OCI-LY7 (cell line): Measurements from ENCODE around the gene PIP4K2A. TPM values are rescaled to one million over a fixed set of nuclear protein-coding genes. Genes with fewer than 3 reads are reported as not detected.
"Not testable (repeated sequence)": the region's sequence is repeated elsewhere in the genome, so short reads cannot be mapped to it uniquely, and the experiment has no call there.

Experiments used
- BruUV-seq: library from RNA; stranded (reverse); fragments of 400-500 nt; replicated peaks from 2 replicates; lab custom pipeline; 2021; lab: Mats Ljungman, UMichigan
- CTCF ChIA-PET: fragments of 300-600 bp; sonication (Branson Sonifier 250); formaldehyde crosslinking; loops from one replicate; lab custom pipeline; 2022; ENCODE audit warnings: antibody characterized with exemption; ENCODE audit not compliant: unreplicated experiment; lab: Charles Lee
- POLR2A ChIA-PET: fragments of 300-600 bp; sonication (Branson Sonifier 250); formaldehyde crosslinking; loops from one replicate; lab custom pipeline; 2022; ENCODE audit warnings: antibody characterized with exemption; lab: Charles Lee
- DNase-seq: peaks from one replicate; pipeline ENCODE4 v3.0.0-alpha.2; 2015; ENCODE audit warnings: low spot score
- H2AFZ ChIP-seq: fragments of 200-600 bp; sonication (generic), shearing (Covaris generic); 2 replicates; pipeline ENCODE4 v1.6.1; 2014; ENCODE audit warnings: mild to moderate bottlenecking, antibody characterized with exemption, low read length, moderate library complexity
- H3K27ac ChIP-seq: fragments of 200-600 bp; sonication (generic); 2 replicates; pipeline ENCODE4 v1.5.1; 2014; ENCODE audit warnings: mixed run types, low read depth, mild to moderate bottlenecking, moderate library complexity, low read length, inconsistent platforms; ENCODE audit not compliant: poor library complexity, severe bottlenecking
- H3K36me3 ChIP-seq: fragments of 200-600 bp; sonication (generic); 2 replicates; pipeline ENCODE4 v1.6.1; 2014; ENCODE audit warnings: mild to moderate bottlenecking, antibody characterized with exemption, low read length, moderate library complexity, mixed read lengths; ENCODE audit not compliant: insufficient read depth
- H3K4me1 ChIP-seq: fragments of 200-600 bp; sonication (generic); 2 replicates; pipeline ENCODE4 v1.5.1; 2014; ENCODE audit warnings: mild to moderate bottlenecking, low read length; ENCODE audit not compliant: insufficient read depth, poor library complexity, severe bottlenecking
- H3K4me2 ChIP-seq: fragments of 200-600 bp; sonication (generic); 2 replicates; pipeline ENCODE4 v1.6.1; 2014; ENCODE audit warnings: mild to moderate bottlenecking, low read length
- H3K4me3 ChIP-seq: fragments of 200-600 bp; sonication (generic); 2 replicates; pipeline ENCODE4 v1.5.1; 2014; ENCODE audit warnings: mild to moderate bottlenecking, low read depth, low read length; ENCODE audit not compliant: poor library complexity, severe bottlenecking
- H3K79me2 ChIP-seq: fragments of 200-600 bp; sonication (generic); 2 replicates; pipeline ENCODE4 v1.6.1; 2016; ENCODE audit warnings: low read depth, mild to moderate bottlenecking, low read length, moderate library complexity, mixed read lengths; ENCODE audit not compliant: insufficient read depth
- H3K9me2 ChIP-seq: fragments of 200-600 bp; sonication (generic); 2 replicates; pipeline ENCODE4 v1.6.1; 2016; ENCODE audit warnings: mild to moderate bottlenecking, low read length, mixed read lengths; ENCODE audit not compliant: insufficient read depth
- H3K9me3 ChIP-seq: fragments of 200-600 bp; sonication (generic); 2 replicates; pipeline ENCODE4 v1.6.1; 2014; ENCODE audit warnings: mild to moderate bottlenecking, mixed run types, low read length, mixed read lengths
- H4K20me1 ChIP-seq: fragments of 200-600 bp; sonication (generic); 2 replicates; pipeline ENCODE4 v1.6.1; 2014; ENCODE audit warnings: mild to moderate bottlenecking, antibody characterized with exemption, low read length, moderate library complexity, mixed read lengths; ENCODE audit not compliant: insufficient read depth
- CTCF ChIP-seq: fragments of 200-600 bp; sonication (generic); conservative IDR thresholded peaks from 2 replicates; pipeline ENCODE4 v1.5.1; 2014; ENCODE audit warnings: mild to moderate bottlenecking, antibody characterized with exemption, low read length, moderate library complexity, mixed read lengths
- EZH2phosphoT487 ChIP-seq: fragments of 200-600 bp; sonication (generic); IDR thresholded peaks from 2 replicates; pipeline ENCODE4 v1.6.1; 2018; ENCODE audit warnings: low read depth, borderline replicate concordance, mild to moderate bottlenecking, mixed run types, antibody characterized with exemption, low read length, moderate library complexity, mixed read lengths
- intact Hi-C: fragments of 100-400 bp; cut with micrococcal nuclease; formaldehyde crosslinking; loops from one replicate; pipeline ENCODE4 v1.10.0; 2022; ENCODE audit not compliant: unreplicated experiment
- total RNA-seq, 2 experiments: library from RNA; depleted of rRNA in 1 of 2; stranded (reverse); fragments of >200 nt in 1 of 2; shearing (Covaris generic) in 1 of 2; gene quantifications; 2 replicates each; pipeline ENCODE4 v1.2.3, GENCODE V29; 2014 to 2022

The PIP4K2A gene
- total RNA-seq, 2 experiments from 2014 or later = 32.5 to 42.6 TPM

DNA sequence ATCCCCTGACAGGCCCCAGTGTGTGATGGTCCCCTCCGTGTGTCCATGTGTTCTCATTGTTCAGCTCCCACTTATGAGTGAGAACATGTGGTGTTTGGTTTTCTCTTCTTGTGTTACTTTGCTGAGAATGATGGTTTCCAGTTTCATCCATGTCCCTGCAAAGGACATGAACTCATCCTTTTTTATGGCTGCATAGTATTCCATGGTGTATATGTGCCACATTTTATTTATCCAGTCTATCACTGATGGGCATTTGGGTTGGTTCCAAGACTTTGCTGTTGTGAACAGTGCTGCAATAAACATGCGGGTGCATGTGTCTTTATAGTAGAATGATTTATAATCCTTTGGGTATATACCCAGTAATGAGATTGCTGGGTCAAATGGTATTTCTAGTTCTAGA lies 206.2 kb downstream of the PIP4K2A start:
- POLR2A ChIA-PET, H3K9me2 ChIP-seq, DNase-seq, H3K27ac ChIP-seq, H3K36me3 ChIP-seq, CTCF ChIA-PET, H3K4me3 ChIP-seq, H3K4me2 ChIP-seq, H3K4me1 ChIP-seq, intact Hi-C loops, H4K20me1 ChIP-seq, BruUV-seq, H2AFZ ChIP-seq, H3K79me2 ChIP-seq, H3K9me3 ChIP-seq: not testable (repeated sequence)

DNA sequence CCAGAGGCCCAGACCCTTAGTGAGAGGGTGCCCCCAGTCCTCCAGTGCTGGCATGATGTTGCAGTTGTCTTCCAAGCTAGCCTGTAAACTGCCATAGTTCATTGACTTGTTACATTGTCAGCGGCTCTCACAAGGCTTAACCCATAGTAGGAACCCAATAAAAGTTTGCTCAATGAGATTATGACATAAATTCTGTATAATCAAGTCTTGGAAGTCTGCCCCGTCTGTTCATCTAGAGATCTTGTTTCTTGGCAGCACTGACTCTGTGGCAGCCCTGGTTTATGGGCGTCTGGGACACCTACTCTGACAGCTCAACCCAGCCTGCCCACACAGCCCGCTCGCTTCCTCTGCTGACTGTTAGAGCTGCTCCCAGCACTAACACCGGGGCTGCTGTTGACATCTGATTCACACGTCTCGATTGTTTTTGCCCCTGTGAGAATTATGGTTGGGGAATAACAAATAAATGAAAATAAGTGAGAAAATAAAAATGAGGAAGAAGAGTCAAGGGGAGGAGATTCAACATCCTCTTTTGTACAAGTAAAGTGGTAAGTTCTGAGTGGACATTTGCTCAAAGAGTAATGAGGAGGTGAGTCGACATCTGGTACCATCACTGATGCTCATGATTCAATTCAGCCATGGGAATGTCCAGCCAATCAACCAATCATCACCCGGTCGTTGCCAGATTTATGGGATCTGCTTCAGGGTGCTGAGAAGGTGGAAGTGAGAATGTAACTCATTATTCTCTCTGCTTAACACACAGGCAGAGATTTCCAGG lies 208.3 kb downstream of the PIP4K2A start:
- DNase-seq = no peak
- TF ChIP-seq CTCF (no peak), EZH2phosphoT487 (no peak)

DNA sequence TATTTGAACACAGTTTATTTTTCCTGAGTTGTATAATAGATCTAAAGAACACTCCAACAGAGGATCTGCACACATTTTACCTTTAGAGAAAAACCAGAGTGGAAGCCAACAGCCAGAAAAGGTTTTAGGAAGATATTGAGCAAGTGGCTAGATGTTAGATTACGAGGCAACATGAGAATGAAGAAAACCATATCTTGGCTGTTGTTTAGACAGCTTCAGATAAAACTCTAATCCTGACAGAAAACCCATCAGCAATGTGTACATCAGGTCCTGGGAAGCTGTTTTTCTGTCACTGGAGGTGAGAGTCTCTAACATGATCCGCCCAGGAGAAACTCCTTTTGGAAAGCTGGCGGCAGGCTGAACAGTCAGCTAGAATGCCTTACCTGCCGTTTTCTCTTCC lies 209.6 kb downstream of the PIP4K2A start:
- no peak overlapping the region for H3K27ac ChIP-seq
- H3K4me3 ChIP-seq = no peak overlapping the region
- no peaks in the 10 kb centered on the region for H3K9me2 ChIP-seq
- no peak overlapping the region for H3K4me2 ChIP-seq
- ChIA-PET CTCF (no interaction called here), POLR2A (no interaction called here)
- H3K79me2 ChIP-seq = no peaks in the 10 kb centered on the region
- H3K9me3 ChIP-seq = no peaks in the 10 kb centered on the region
- no peak for DNase-seq
- no peaks in the 10 kb centered on the region for H3K4me1 ChIP-seq
- intact Hi-C loops = no loop called here
- TF ChIP-seq CTCF (no peak), EZH2phosphoT487 (no peak)
- no peak overlapping the region for H2AFZ ChIP-seq
- no peaks in the 10 kb centered on the region for H4K20me1 ChIP-seq
- BruUV-seq = no TSS peak
- H3K36me3 ChIP-seq = no peaks in the 10 kb centered on the region

More for the DNA sequence above, 208.3 kb downstream of the PIP4K2A start:
- no peak overlapping the region for H3K27ac ChIP-seq
- no peak overlapping the region for H2AFZ ChIP-seq
- H3K9me3 ChIP-seq = no peaks in the 10 kb centered on the region
- ChIA-PET POLR2A (no interaction called here), CTCF (no interaction called here)
- no peak overlapping the region for H3K4me3 ChIP-seq
- no peaks in the 10 kb centered on the region for H3K36me3 ChIP-seq
- no peaks in the 10 kb centered on the region for H3K9me2 ChIP-seq
- H4K20me1 ChIP-seq = no peaks in the 10 kb centered on the region
- intact Hi-C loops = no loop called here
- no TSS peak for BruUV-seq
- no peaks in the 10 kb centered on the region for H3K4me1 ChIP-seq
- H3K79me2 ChIP-seq = no peaks in the 10 kb centered on the region
- H3K4me2 ChIP-seq = no peak overlapping the region
